DMS53 treated with DMSO at 0.1 percent for 48 hours (cell line): ENCODE results near the gene RNF14.

Experiments used
- DNase-seq: peaks from one replicate; lab custom pipeline; 2025; ENCODE audit not compliant: unreplicated experiment; lab: John Stamatoyannopoulos, UW

RNF14 gene

DNA sequence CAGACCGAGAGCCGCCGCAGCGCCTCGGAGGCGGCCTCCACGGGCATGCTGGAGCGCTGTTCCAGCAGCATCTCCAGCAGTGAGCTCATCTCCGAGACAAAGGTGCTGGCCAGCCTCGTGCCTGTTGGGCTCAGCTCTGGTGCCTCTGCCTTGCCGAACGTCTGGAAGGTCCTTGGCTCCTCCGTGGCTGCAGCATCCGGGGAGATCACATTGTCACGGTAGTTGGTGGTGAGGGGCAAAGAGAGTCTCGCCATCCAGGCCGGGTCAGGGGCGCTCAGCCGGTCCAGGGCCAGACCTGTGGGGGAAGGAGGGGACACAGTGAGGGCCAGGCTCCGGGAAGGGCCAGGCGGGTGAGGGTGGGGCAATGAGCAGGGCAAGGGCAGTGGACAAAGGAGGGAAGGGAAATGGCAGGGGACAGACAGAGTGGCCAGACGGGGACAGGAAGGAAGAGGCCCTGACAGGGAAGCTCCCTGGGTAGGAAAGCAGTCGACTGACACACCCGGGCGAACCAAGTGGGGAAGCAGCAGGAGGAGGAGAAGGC, 23.3 kb upstream of the RNF14 start:
- no peak for DNase-seq

DNA sequence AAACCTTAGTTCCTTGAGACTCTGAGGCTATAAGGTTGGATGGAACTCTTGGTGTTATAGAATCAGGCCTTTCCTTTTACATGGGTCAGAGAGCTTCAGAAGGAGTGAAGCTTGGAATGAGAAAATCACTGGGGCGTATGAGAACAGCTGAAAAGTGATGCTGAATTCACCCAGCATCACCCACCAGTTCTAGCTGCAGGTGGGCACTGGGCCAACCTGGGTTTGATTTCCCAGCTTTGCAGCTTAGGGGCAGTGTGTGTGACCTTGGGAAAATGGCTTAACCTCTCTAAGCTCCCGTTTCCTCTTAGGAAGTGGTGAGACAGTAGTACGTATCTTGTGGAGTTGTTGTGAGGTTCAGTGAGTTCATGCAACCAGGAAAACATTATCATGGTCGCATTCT, 21.6 kb upstream of the RNF14 start:
- DNase-seq = no peak

DNA sequence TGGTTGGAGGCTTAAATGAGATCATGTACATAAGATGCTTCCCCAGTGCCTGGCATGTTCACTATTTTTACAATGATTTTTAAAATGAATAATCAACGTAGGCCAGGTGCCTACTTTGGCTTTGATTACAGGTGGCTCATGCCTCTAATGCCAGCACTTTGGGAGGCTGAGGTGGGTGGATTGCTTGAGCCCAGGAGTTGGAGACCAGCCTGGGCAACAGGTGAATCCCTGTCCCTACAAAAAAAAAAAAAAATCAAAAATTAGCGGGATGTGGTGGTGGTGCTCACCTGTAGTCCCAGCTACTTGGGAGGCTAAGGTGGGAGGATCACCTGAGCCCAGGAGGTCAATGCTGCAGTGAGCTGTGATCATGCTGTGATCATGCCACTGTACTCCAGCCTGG, 20.1 kb upstream of the RNF14 start:
- DNase-seq = no peak

DNA sequence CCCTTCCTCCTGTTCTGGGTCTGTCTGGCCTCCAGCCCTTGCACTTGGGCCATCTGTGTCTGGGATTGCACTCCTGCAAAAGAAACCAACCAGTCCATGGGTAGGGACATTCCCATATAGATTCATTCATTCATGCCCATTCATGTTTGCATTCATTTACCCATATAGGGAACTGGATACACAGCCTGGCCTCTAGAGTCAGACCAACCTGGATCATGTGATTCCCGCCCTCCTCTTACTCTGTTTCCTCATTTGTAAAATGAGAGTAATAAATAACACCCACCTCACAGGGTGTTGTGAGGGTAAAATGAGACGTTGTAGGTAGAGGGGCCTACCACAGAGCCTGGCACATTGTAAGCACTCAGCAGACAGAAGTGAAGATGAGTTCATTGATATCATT, 19.4 kb upstream of the RNF14 start:
- no peak for DNase-seq

DNA sequence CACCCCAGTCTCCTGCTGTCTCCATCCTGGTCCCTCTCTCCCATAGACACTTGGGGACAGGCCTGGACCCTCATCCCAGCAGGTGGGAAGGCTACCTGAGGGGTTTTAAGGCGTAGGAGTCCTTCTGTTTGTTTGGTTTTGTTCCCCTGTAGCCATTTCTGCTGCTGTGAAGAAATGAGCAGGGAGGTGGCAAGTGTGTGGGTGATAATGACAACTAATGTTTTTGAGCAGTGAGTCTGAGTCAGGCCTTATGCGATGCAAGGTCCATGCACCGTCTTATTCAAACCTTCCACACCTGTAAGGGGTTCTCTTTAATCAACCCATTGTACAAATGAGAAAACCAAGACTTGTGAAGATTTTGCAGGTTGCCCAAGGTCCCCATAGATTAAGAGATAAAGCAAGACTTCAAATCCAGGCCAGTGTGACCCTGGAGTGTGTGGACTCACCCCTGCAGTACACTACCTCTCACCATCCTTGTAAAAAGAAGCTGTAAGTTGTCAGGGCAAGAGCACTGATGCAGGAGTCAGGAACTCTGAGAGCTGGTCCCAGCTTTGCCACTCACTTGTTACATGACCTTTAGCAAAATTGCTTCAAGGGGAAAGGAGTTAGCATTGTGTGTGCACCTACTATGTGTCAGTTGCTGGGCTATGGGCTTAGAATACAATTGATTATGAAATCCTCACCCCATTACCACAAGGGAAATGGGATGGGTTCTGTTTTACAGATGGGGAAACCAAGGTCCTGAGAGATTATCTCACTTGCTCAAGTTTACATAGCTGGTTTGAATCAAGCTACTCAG, 18.5 kb upstream of the RNF14 start:
- DNase-seq = no peak

DNA sequence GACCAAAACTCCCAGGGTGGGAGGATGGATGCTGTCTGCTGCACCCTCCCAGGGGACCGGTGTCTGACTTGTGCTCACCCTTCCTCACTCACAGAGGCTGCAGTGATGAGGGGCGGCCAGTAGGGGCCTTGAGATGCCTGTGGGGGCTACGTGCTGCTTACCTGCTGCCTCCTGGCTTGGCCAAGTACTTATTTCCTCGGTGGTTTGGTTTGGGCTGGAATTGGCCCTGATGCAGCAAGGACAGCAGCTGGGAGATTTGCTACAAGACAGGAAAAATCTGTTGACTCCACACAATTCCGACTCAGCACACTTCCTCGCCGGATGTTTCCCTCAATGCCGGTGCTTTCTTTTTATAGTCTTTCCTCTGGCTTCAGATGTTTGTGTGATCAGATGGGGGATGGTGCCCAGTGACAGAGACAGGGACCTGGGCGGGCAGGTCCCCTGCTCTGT, 17.5 kb upstream of the RNF14 start:
- DNase-seq = no peak

DNA sequence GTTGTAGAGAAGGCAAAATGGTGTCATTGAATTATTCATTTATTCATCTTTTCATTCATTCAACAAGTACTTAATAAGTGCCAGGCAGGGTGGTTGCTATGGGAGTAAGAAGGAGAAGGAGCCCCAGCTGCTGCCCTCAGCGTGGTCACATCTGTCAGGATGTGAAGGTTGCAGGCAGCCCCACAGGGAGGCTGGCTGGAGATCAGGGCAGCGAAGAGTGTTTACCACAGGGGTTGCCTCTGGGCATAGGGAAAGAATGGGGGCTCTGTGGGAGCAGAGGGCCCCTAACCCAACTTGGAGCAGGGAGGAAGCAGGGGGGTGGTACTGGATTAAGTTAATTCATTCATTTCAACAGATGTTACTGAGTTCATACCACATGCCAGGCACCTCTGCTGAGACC, 16.9 kb upstream of the RNF14 start:
- DNase-seq = no peak

DNA sequence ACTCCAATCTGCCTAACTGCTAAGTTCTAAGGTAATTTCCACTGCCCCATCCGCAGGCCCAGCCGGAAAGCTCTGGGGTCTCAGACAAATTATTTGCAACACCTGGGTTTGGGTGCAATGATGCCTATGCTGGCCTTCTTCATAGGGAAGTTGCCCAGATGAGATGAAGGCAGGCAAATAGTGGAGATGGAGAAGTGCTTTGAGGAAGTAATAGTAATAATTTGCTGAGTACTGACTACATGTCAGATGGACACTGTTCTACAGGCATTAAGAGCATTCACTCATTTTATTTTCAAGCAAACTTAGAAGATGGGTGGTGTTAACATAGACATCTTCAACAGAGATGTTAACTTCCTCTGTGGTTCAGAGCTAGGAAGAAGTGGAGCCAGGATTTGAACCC, 14.7 kb upstream of the RNF14 start:
- DNase-seq = no peak

DNA sequence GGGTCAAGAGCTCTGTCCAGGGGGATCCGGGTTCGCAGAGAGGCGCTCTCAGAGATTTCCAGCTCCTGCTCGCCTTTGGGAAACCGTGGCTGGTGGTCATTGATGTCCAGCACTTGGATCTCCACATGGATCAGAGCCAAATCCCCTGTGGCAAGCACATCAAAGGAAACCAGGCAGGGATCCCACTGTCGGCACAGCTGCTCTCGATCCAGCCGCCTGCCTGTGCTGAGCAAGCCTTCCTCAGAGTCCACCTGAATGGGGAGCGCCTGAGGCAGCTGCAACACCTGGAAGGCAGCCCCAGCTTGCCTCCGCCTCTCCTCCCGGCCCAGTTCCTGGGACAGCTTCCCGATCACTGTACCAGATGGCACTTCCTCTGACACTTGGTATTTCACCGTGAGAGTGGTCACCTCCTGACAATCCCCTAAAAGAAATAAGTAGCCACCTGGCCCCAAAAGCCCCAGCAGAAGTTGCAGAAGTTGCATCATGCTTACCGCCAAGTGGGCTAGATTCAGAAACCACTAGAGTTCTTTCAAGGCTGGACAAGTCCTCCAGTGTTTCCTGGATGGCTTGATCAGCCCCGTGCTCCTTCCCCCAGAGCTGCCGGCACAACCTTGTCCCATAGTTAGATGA, 11.4 kb upstream of the RNF14 start:
- DNase-seq = no peak

DNA sequence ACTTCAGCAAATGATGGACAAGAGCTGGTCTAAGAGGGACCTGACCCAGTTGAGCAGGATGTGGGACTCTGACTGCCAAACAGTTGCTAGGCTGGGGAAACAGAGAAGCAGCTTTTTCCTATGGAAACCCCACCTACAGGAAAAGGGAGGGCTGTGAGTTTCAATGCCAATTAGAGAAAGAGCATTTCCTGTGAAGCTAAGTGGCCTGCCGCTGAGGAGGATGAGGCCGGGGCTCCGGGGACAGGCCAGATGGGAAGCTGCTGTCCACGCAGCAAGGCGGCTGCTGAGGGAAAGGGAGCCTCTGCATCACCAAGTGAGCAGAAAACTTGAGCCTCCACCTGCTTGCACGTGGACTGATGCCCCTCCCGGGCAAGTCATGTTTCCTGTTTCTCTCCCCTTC, 10.8 kb upstream of the RNF14 start, which contains the start of gene PCDH12:
Gene PCDH12, minus strand, starts transcription at position 90 of the 400 bp plus-strand sequence. CDS start 351 bp downstream, outside the sequence.
- no peak for DNase-seq

DNA sequence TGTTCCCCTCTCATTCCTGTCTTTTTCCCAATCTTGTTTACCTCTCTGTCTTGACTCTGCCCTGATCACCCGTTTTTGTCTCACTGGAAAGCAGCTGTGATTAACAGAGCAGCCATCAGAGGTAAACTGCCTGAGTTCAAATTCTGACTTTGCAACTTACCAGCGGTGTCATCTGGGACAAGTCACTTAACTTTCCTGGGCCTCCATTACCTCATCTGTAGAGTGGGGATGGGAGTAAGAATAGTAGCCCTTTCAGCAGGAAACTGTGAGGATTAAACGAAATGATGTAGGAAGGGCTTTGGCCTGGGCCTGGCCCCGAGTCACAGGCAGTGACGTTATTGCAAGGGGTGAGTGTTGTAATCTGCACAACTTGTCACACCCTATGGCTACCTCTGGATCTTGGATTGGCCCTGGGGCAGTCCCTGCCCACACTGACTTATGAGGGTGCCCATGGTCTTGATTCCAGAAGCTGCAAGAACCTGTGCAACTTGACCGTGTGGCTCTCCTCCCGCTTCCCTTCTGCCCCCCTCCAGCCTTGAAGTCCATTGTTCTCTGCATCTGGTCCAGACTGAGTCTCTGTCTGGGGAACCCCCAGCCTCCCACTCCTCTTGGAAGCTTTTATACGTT, 10.2 kb upstream of the RNF14 start:
- DNase-seq = no peak

DNA sequence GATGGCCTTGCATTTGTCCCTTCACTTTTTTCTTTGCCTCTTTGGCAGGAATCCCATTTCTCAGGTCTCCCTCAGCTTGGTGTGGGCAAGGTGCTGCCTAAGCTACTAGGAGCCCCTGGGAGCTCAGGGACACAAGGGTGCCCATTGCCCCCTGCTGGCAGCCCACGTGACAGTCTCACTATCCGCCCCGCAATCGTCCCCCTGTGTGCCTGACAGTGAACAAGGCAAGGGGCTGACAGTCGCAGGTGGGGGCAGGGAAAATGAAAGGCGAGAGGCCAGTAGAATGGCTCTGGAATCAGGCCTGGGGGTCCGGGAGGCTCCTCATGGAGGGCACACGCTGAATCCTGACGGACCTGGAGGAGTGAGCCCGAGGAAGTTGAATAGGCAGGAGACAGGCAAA, 8.9 kb upstream of the RNF14 start:
- DNase-seq = no peak

DNA sequence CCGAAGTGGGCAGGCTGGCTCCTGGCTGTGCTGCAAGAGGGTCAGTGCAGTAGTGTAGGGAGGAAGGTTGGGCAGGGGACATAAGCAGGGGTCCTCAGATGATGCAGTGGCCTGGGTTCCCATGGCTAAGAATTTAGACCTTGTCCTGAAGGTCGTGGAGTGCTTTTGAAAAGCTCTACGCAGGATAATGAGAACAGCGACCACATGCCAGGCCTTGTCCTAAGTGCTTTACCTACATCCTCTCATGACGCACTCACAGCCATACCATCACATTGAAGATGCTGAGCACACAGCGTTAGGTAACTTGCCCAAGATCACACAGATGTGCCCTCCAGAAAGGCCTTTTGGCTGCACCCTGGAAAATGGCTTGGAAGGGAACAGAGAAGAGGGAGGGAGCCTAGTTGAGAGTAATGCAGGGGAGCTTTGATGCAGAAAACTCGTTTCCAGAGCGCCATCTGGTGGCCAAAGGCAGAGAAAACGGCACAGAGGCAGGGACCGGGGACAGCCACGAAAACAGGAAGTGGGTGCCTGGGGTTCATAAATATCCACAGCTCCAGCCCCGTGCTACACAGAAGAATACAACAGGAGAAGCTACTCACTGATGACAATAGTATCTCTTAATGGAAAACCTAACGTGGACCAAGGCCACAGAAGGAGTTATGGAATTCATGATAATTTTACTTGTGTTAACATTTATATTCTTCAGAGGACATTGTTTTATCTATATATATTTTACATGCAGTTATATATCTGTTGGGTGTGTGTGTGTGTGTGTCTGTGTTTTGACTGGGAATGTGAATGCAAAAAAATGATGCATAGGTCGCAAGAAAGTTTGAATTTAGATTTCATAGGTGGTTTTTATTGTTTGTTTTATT, 8.2 kb upstream of the RNF14 start:
- peak; percentile 92 for DNase-seq

DNA sequence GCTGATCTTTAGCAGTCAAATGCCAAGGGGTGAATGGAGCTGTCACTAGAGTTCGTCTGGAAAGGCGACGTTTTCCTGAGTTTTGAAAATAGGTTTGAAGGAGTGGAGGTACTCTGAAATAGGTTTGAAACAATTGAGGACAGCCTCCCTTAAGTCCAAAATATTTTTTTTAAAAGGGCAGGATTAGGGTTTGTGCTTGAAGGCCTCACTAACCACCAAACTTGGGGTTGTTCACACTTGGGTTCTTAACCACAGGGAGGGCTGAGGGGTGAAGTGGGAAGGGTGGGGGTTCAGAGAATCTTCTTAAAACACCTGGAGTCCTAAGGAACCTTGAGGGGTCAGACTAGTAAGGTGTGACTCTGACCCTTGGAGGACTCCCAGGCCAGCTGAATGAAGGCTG, 7.4 kb upstream of the RNF14 start:
- DNase-seq = no peak

DNA sequence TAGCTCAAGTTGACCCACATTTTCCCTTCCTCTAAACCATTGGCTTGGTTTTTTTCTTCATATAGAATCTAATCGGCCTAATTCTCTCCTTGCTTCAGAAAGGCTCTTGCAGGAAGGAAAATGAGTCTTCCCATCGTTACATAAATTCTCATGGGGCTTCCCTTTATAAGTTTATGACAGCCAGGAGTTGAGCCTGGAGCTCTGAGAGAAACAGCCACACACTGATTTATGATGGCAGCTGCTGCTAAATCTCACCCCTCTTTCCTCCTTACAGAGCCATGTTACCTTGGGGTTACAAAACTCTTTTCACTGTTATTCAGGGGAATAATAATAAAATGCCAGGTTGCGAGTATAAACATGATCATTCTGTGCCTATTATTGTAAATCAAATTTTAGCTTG, 5.2 kb upstream of the RNF14 start:
- no peak for DNase-seq

DNA sequence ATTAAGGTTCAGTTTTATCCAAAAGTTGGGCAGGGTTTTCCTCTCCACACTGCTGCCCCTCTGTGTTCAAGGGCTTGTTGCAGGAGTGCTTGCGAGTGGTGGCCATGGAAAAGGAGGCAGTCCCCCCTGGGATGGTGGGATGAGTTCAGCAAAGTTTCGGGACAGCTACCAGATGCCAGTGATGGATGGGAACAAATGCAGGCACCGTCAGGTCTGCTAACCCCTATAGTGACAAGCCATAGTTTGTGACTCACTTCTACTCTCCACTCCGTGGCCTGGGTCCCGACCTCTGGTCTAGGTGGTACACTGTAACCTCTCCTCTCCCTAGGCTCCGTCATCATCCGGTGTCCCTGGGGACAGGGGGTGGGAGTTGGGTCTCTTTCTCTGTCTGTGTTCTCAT, 3.8 kb upstream of the RNF14 start:
- DNase-seq = no peak

DNA sequence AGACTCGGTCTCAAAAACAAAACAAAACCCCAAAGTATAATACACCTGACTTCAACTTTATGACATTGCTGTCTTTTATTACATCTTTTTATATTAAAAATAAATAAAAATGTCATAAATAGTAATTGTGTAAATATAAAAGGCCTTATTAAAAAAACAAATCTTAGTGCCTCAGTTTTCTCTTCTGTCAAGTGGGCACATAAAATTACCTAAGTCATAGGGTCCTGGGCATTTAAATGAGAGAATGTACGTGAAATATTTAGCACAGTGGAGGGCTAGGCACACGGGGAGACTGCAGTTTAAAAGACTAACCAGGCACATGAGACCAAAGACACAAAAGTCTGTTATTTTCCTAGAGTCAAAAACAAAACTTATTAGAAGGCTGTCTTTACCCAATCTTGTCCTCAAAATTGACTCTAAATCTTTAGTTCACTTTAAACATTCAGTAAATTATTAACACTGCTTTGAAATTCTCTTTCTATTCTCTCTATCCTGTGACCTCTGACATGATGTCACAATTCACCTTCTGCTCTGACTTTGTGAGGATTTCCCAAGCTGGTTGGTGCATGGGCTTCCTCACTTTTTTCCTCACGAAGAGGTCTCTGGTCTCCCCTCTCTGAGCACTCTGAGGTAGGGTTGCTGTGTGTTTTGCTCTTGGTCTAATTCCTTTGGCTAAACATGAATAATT, 2.5 kb upstream of the RNF14 start:
- DNase-seq = no peak

DNA sequence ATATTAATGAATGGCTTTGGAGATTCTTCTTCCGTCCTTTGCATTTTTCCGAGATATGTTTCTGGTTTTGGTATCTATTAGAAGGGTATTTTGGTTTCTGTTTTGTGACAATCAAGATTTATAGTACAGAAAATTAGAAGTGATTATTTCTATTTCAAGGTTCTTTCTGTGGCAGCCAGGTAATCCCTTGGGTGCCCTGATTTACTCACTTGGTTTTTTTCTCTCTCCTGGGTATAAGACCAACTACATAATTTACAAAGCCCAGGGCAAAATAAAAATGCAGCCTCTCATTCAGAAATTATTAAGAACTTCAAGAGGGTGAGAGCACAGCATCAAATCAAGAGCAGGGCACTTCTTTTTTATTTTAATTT, 2.0 kb upstream of the RNF14 start:
- no peak for DNase-seq

DNA sequence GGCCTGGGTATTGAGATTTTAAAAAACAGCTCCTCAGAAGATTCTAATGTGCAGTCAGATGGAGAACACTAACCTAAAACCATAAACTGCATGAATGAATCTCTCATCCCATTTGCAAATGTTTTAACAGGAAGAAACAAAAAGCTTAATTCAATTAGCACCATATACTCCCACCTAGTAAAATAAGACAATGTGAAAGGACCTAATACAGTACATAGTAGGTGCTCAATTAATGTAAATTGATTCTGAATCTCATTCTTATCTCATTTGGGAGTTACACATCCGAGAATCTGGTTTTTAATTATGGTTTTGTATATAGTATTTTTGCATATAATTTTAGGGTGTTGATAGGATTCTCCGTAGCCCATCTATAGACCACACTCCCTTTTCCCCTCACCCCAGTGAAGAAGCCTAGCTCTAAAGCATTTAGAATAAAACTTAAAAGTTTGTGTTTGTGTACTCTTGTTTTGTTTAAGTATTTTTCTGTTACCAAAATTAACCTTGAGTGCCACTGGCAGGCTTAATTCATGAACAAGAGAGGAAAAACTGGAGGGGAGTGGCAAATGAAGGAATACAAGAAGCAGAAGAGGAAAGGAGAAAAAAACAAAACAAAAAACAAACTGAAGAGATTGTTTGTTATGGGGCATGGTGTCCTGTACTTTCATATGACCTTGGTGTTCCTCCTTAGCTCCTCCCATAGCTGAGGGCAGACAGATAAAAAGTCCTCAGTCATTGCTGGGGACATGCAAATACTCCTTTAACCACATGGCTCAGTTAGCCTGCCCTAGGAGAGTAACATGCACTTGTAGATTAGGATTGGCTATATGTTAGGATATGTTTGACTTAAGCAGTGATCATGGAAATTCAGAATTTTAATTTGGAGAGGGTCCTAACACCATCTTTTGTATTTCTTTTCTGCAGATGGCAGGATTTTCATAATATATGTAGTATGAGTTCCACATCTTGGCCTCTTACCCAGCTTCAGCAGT, 1.2 kb downstream of the RNF14 start:
- DNase-seq = no peak
